ENCODE data around the gene MARCKSL1. TPM values are rescaled to one million over a fixed set of nuclear protein-coding genes. Genes with fewer than 3 reads are reported as not detected.

MARCKSL1 gene
- total and polyA plus RNA-seq, 2 donors (not counting 1 experiment from before 2014, with no cell fraction given): 73.2 to 106 TPM

DNA sequence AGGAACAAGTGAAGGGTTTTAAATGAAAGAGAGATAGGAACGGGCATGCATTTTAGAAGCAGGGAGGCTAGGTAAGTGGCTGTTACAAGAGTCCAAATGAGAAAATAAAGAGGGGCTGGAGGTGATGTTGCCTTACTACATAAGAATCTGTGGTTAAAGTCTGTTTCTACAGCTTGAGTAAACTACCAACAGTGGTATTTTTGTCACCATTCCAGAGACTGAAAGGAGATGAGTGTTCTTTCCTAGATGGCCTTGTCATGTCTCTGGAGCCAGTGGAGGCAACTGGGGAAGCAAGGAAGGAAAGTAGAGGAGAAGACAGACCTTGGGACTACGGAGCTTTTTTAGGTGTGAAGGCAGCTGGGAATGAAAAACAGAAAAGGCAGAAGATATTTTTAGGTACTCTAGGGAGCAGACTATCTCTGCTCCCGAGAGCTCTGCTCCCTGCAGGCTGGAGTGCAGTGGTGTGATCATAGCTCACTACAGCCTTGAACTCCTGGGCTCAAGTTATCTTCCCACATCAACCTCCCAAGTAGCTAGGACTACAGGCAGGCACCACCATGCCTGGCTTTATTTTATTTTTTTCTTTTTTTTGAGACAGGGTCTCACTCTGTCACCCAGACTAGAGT lies 31.9 kb downstream of the MARCKSL1 start:
- TF ChIP-seq EZH2 (IDR thresholded peaks at IDR 0.05; ENCODE audit: borderline replicate concordance, insufficient read depth, low read depth, low read length, poor library complexity, severe bottlenecking): no peak
- TF ChIP-seq, protein P1, sequence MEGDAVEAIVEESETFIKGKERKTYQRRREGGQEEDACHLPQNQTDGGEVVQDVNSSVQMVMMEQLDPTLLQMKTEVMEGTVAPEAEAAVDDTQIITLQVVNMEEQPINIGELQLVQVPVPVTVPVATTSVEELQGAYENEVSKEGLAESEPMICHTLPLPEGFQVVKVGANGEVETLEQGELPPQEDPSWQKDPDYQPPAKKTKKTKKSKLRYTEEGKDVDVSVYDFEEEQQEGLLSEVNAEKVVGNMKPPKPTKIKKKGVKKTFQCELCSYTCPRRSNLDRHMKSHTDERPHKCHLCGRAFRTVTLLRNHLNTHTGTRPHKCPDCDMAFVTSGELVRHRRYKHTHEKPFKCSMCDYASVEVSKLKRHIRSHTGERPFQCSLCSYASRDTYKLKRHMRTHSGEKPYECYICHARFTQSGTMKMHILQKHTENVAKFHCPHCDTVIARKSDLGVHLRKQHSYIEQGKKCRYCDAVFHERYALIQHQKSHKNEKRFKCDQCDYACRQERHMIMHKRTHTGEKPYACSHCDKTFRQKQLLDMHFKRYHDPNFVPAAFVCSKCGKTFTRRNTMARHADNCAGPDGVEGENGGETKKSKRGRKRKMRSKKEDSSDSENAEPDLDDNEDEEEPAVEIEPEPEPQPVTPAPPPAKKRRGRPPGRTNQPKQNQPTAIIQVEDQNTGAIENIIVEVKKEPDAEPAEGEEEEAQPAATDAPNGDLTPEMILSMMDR (IDR thresholded peaks at IDR 0.05): no peak
- H4K20me1 ChIP-seq (ENCODE audit: control insufficient read depth, insufficient read depth, low read length, poor library complexity, severe bottlenecking): peaks cover 32% of the 10 kb centered on the region
- Mint-ChIP-seq H3K27me3 (no peaks in the 10 kb centered on the region), H3K4me3 (no peak overlapping the region), H3K27ac (no peak overlapping the region), H3K4me1 (peaks cover 44% of the 10 kb centered on the region), H3K9me3 (ENCODE audit: insufficient read depth) (peaks cover 2% of the 10 kb centered on the region)
- peaks cover 6 to 58% of the 10 kb centered on the region in 2 experiments for H3K36me3 ChIP-seq (replicated peaks in 1 of 2; ENCODE audit: control extremely low read depth in 1 of 2, control insufficient read depth in 1 of 2, extremely low read depth in 1 of 2, insufficient read depth in 2 of 2, low read length in 1 of 2)
- H3K27me3 ChIP-seq (replicated peaks in 1 of 4; ENCODE audit: control extremely low read depth in 1 of 4, control insufficient read depth in 3 of 4, insufficient read depth in 4 of 4, low read length in 3 of 4): no peaks in the 10 kb centered on the region
- H3K9ac ChIP-seq (ENCODE audit: low read length): no peak overlapping the region
- no peak overlapping the region for H3K4me3 ChIP-seq (ENCODE audit: control extremely low read depth in 1 of 5, extremely low read depth in 1 of 5, insufficient read depth in 1 of 5, low read depth in 2 of 5, low read length in 4 of 5)
- H3K4me1 ChIP-seq (ENCODE audit: control insufficient read depth in 2 of 2, insufficient read depth in 2 of 2, low read length in 2 of 2): peaks cover 28 to 29% of the 10 kb centered on the region in 2 donors
- ATAC-seq (ENCODE audit: low read depth) (no peak), DNase-seq (no peak)
- ChIA-PET CTCF (interaction anchor here (1.3 to 4.5 kb wide), 3 partner anchors 11 to 64 kb away, joined by 4 to 26 read pairs (median 8); partner anchors contain the start of gene HDAC1), POLR2A (interaction anchor here (0.6 to 0.8 kb wide), 2 partner anchors 32 to 54 kb away, joined by 3 read pairs; partner anchors contain the start of gene MARCKSL1)
- H3K4me2 ChIP-seq (replicated peaks; ENCODE audit: low read depth, low read length, poor library complexity, severe bottlenecking): no peak overlapping the region
- peaks cover 0 to 3% (median 2%) of the 10 kb centered on the region in 3 donors for H3K9me3 ChIP-seq (ENCODE audit: control extremely low read depth in 1 of 3, control insufficient read depth in 2 of 3, insufficient read depth in 1 of 3, low read length in 2 of 3)
- H3K79me2 ChIP-seq (ENCODE audit: control insufficient read depth, insufficient read depth, low read length): peaks cover 96% of the 10 kb centered on the region
- no peak overlapping the region for H2AFZ ChIP-seq (ENCODE audit: insufficient read depth, low read depth, low read length, poor library complexity, severe bottlenecking)
- intact Hi-C loops (cut with micrococcal nuclease): no loop called here
- H3K27ac ChIP-seq (ENCODE audit: low read length in 2 of 2): no peak overlapping the region
- 100% methylated on average over 3 of the region's 3 CpGs for WGBS (ENCODE audit: insufficient coverage)

DNA sequence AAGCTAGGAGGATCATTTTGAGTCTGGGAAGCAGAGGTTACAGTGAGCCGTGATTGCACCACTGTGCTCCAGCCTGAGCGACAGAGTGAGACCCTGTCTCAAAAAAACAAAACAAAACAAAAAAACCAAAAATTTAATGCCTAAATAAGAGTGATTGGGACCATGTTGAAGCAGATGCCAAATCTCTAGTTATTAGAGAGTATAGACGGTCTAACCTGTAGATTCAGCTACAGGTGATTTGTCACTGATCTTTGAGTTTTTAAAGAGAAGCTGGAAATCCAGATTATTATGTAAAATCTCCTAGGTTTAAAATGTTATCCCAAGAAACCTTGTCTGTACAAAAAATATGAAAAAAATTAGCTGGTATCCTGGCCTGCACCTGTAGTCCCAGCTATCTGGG lies 32.7 kb downstream of the MARCKSL1 start:
- H3K9ac ChIP-seq (ENCODE audit: low read length): no peak overlapping the region
- peaks cover 6 to 63% of the 10 kb centered on the region in 2 experiments for H3K36me3 ChIP-seq (replicated peaks in 1 of 2; ENCODE audit: control extremely low read depth in 1 of 2, control insufficient read depth in 1 of 2, extremely low read depth in 1 of 2, insufficient read depth in 2 of 2, low read length in 1 of 2)
- DNase-seq (no peak), ATAC-seq (ENCODE audit: low read depth) (no peak)
- no peaks in the 10 kb centered on the region for H3K27me3 Mint-ChIP-seq
- peaks cover 21 to 22% of the 10 kb centered on the region in 2 donors for H3K4me1 ChIP-seq (ENCODE audit: control insufficient read depth in 2 of 2, insufficient read depth in 2 of 2, low read length in 2 of 2)
- TF ChIP-seq EZH2 (IDR thresholded peaks at IDR 0.05; ENCODE audit: borderline replicate concordance, insufficient read depth, low read depth, low read length, poor library complexity, severe bottlenecking): no peak
- TF ChIP-seq, protein P1 (IDR thresholded peaks at IDR 0.05): no peak
- POLR2A ChIA-PET: no interaction called here
- no peak overlapping the region for H3K27ac Mint-ChIP-seq
- WGBS (ENCODE audit: insufficient coverage): no CpG with 5 or more reads among the region's 3 CpGs
- H3K4me2 ChIP-seq (replicated peaks; ENCODE audit: low read depth, low read length, poor library complexity, severe bottlenecking): no peak overlapping the region
- H3K79me2 ChIP-seq (ENCODE audit: control insufficient read depth, insufficient read depth, low read length): peaks cover 97% of the 10 kb centered on the region
- H3K9me3 Mint-ChIP-seq (ENCODE audit: insufficient read depth): peaks cover 2% of the 10 kb centered on the region
- peaks cover 0 to 3% (median 2%) of the 10 kb centered on the region in 3 donors for H3K9me3 ChIP-seq (ENCODE audit: control extremely low read depth in 1 of 3, control insufficient read depth in 2 of 3, insufficient read depth in 1 of 3, low read length in 2 of 3)
- H3K4me3 Mint-ChIP-seq: no peak overlapping the region
- no peak overlapping the region for H3K27ac ChIP-seq (ENCODE audit: low read length in 2 of 2)
- H4K20me1 ChIP-seq (ENCODE audit: control insufficient read depth, insufficient read depth, low read length, poor library complexity, severe bottlenecking): peaks cover 40% of the 10 kb centered on the region
- intact Hi-C loops (cut with micrococcal nuclease): no loop called here
- no peaks in the 10 kb centered on the region for H3K27me3 ChIP-seq (replicated peaks in 1 of 4; ENCODE audit: control extremely low read depth in 1 of 4, control insufficient read depth in 3 of 4, insufficient read depth in 4 of 4, low read length in 3 of 4)
- peaks cover 41% of the 10 kb centered on the region for H3K4me1 Mint-ChIP-seq
- CTCF ChIA-PET: interaction anchor here (1.3 to 3.3 kb wide), 3 partner anchors 12 to 88 kb away, joined by 4 to 10 read pairs (median 5); partner anchors contain the start of gene HDAC1
- H2AFZ ChIP-seq (ENCODE audit: insufficient read depth, low read depth, low read length, poor library complexity, severe bottlenecking): no peak overlapping the region
- H3K4me3 ChIP-seq (ENCODE audit: control extremely low read depth in 1 of 5, extremely low read depth in 1 of 5, insufficient read depth in 1 of 5, low read depth in 2 of 5, low read length in 4 of 5): no peak overlapping the region

Data from B cell (primary cell).